SK-N-MC (cell line): ENCODE results near the gene DLGAP3.

Experiments used
- DNase-seq: peaks from one replicate; pipeline ENCODE4 v3.0.0-alpha.2; 2011; ENCODE audit warnings: low read depth, low spot score
- H3K27ac ChIP-seq: fragments of 200-600 bp; sonication (generic); 2 replicates; pipeline ENCODE4 v1.5.1; 2016; ENCODE audit warnings: mixed run types
- H3K36me3 ChIP-seq: fragments of 200-600 bp; sonication (generic); 2 replicates; pipeline ENCODE4 v1.6.1; 2017; ENCODE audit warnings: antibody characterized with exemption, low read length, mixed read lengths; ENCODE audit not compliant: insufficient read depth
- H3K4me3 ChIP-seq: fragments of 200-600 bp; sonication (generic); 2 replicates; pipeline ENCODE4 v1.5.1; 2016
- H3K9ac ChIP-seq: fragments of 200-600 bp; sonication (generic); 2 replicates; pipeline ENCODE4 v1.8.0; 2017; ENCODE audit warnings: mixed run types, mixed read lengths; ENCODE audit not compliant: insufficient read length
- H3K9me3 ChIP-seq: fragments of 200-600 bp; sonication (generic); 2 replicates; pipeline ENCODE4 v1.6.1; 2017; ENCODE audit warnings: low read depth, mild to moderate bottlenecking, antibody characterized with exemption, low read length, moderate library complexity, mixed read lengths
- EZH2 ChIP-seq: fragments of 200-600 bp; sonication (generic); IDR thresholded peaks from one replicate; pipeline ENCODE4 v1.6.1; 2017; ENCODE audit warnings: antibody characterized with exemption
- FOXP2 ChIP-seq: optimal IDR thresholded peaks from 2 replicates; pipeline ENCODE3; 2011; ENCODE audit warnings: mild to moderate bottlenecking, moderate library complexity; ENCODE audit not compliant: insufficient read depth; ENCODE audit errors: extremely low read length, control extremely low read depth
- POLR2AphosphoS5 ChIP-seq: IDR thresholded peaks from 2 replicates; pipeline ENCODE4 v1.6.1; 2012; ENCODE audit warnings: mild to moderate bottlenecking, low read depth, low read length, borderline replicate concordance

The DLGAP3 gene, protein sequence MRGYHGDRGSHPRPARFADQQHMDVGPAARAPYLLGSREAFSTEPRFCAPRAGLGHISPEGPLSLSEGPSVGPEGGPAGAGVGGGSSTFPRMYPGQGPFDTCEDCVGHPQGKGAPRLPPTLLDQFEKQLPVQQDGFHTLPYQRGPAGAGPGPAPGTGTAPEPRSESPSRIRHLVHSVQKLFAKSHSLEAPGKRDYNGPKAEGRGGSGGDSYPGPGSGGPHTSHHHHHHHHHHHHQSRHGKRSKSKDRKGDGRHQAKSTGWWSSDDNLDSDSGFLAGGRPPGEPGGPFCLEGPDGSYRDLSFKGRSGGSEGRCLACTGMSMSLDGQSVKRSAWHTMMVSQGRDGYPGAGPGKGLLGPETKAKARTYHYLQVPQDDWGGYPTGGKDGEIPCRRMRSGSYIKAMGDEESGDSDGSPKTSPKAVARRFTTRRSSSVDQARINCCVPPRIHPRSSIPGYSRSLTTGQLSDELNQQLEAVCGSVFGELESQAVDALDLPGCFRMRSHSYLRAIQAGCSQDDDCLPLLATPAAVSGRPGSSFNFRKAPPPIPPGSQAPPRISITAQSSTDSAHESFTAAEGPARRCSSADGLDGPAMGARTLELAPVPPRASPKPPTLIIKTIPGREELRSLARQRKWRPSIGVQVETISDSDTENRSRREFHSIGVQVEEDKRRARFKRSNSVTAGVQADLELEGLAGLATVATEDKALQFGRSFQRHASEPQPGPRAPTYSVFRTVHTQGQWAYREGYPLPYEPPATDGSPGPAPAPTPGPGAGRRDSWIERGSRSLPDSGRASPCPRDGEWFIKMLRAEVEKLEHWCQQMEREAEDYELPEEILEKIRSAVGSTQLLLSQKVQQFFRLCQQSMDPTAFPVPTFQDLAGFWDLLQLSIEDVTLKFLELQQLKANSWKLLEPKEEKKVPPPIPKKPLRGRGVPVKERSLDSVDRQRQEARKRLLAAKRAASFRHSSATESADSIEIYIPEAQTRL

DNA sequence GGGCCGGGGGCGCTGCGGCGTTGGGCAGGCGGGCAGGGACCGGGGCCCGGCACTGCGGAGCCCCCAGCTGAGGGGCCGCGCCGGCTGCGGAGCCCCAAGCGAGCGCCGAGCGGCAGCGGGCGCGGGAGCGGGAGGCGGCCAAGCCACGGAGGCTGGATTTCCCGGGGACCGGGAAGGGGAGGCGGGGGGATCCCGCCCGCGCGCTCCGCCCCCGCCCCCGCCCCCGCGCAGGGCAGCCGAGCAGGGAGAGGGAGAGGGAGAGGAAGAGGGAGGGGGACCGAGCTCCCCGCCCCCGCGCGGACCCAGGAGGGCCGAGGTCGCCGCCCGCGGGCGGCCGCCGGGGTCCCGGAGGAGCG lies at the start of gene DLGAP3:
DLGAP3 (minus strand) TSS at position 154 of the 356 bp plus-strand sequence. CDS start 24,267 bp downstream, outside the sequence.
- Histone ChIP-seq H3K4me3 (peak within 1 kb of the TSS; percentile 40), H3K27ac (no peak within 1 kb of the TSS), H3K36me3 (no peaks in the 10 kb centered on the region), H3K9me3 (no peaks in the 10 kb centered on the region), H3K9ac (no peak within 1 kb of the TSS)
- TF ChIP-seq EZH2 (no peak), FOXP2 (no peak), POLR2AphosphoS5 (no peak)
- no peak for DNase-seq

DNA sequence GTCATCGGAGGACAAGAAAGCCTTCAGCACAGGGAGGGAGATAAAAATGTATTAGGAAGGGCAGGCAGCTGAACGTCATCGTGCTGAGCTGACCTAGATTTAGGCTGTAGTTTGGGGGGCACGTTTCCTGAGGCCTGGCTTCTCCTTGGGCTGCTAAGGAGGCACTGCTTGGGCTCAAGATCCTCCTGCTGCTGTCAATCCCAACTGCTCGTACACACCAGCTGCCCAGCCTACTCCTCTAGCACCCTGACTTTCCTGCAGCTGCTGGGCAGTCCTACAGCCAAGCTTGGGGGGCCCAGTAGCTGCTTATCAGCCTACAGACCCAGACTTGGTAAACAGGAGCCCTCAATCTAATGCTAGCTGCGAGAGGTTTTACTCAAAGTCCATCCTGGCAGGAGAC lies 49.5 kb upstream of the DLGAP3 start:
- Histone ChIP-seq H3K9me3 (no peaks in the 10 kb centered on the region), H3K27ac (no peak overlapping the region), H3K9ac (no peak overlapping the region), H3K36me3 (no peaks in the 10 kb centered on the region), H3K4me3 (no peak overlapping the region)
- no peak for DNase-seq
- no peak for TF ChIP-seq EZH2
- TF ChIP-seq POLR2AphosphoS5: no peak
- TF ChIP-seq FOXP2: no peak

DNA sequence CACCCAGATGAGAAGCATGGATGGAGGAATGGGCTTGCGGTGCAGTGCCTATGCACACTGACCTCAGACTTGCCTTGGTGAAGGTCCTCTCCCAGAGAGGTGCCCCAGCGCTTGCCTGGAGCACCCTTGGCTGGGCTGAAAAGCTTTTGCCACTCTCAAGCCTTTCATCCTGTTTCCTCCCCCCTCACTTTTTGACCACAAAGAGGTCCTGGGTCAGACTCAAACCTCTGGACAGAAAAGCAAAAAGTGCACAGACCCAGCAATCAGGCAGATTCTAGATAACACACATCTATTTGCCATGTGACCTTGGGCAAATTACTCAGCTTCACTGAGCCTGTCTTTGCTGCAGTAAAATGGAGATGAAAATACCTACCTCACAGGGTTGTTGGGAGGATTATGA lies 48.4 kb upstream of the DLGAP3 start:
- DNase-seq: no peak
- H3K9ac ChIP-seq: no peak overlapping the region
- H3K4me3 ChIP-seq: no peak overlapping the region
- no peak overlapping the region for H3K27ac ChIP-seq
- TF ChIP-seq FOXP2 (no peak), EZH2 (no peak), POLR2AphosphoS5 (no peak)
- H3K9me3 ChIP-seq: no peaks in the 10 kb centered on the region
- H3K36me3 ChIP-seq: no peaks in the 10 kb centered on the region

DNA sequence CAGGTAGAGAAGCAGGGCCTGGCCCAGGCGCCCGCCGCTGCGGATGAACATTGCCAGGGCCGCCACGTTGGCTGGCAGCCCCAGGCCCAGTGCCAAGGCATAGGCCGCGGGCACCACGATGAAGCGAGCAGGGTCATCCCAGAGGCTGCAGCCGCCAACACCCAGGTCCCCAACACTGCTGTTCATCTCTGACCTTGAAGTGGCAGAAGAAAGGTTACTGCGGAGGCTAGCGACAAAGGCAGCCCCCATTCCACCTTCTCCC lies 47.7 kb upstream of the DLGAP3 start:
- no peak for DNase-seq
- no peak overlapping the region for H3K27ac ChIP-seq
- no peak overlapping the region for H3K4me3 ChIP-seq
- H3K36me3 ChIP-seq: no peaks in the 10 kb centered on the region
- TF ChIP-seq EZH2 (no peak), FOXP2 (no peak), POLR2AphosphoS5 (no peak)
- H3K9ac ChIP-seq: no peak overlapping the region
- H3K9me3 ChIP-seq: no peaks in the 10 kb centered on the region

DNA sequence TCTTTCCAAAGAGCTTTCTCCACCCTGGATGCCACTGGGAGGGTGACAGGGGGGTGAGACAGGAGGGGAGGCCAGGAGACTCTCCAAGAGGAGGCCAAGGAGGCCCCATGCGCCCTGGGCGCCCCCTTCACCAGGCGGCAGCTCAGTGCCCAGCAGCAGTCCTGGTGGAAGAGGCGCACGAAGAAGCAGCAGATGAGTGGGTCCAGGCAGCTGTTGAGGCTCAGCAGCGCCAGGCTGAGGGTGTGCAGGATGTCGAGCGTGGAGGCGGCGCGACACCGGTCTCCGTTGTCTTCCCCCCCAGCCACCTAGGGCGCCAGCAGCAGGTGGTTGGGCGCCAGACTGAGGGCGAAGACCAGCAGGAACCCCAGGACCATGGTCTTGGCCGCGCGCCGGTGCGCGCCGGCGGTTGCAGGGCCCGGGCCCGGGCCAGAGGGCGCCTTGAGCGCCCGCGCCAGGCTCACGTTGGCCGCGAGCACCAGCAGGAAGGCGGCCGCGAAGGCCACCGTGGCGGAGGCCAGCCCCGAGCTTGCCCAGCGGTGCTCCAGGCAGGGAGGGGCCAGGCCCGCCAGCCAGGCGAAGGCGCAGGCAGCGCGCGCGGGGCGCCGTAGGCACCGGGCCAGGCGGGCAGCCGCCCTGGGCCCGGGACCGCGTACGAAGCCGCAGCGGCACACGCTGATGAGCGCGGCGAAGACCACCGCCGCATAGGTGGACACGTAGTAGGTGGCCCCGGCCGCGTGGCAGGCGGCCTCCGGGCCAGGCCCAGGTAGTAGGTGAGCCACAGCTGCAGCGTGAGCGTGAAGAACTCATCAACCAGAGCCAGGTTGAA lies 47.1 kb upstream of the DLGAP3 start:
- no peak overlapping the region for H3K4me3 ChIP-seq
- TF ChIP-seq POLR2AphosphoS5 (no peak), EZH2 (no peak), FOXP2 (no peak)

DNA sequence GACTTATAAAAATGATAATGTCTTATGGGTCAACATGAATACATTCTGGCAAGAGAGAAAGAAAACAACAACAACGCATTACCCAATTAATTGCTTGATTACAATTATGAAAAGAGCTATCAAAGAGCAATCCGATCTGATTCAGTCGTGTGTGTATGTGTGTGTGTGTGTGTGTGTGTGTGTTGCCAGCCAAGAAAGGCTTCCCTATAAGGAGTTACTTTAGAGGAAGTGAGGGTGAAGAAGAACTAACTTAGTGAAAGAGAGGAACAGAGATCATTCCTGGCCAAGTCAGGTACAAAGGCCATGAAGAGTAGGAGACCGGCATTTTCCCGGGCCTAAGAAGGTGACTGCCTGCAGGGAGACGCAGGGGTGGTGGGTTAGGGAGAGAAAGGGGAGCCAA lies 46.3 kb upstream of the DLGAP3 start:
- Histone ChIP-seq H3K27ac (no peak overlapping the region), H3K9me3 (no peaks in the 10 kb centered on the region), H3K4me3 (no peak overlapping the region), H3K36me3 (no peaks in the 10 kb centered on the region), H3K9ac (no peak overlapping the region)
- no peak for DNase-seq
- TF ChIP-seq POLR2AphosphoS5 (no peak), EZH2 (no peak), FOXP2 (no peak)

More for the DNA sequence above, 47.1 kb upstream of the DLGAP3 start:
- Histone ChIP-seq H3K9ac (no peak overlapping the region), H3K36me3 (no peaks in the 10 kb centered on the region), H3K9me3 (no peaks in the 10 kb centered on the region), H3K27ac (no peak overlapping the region)
- DNase-seq: no peak

DNA sequence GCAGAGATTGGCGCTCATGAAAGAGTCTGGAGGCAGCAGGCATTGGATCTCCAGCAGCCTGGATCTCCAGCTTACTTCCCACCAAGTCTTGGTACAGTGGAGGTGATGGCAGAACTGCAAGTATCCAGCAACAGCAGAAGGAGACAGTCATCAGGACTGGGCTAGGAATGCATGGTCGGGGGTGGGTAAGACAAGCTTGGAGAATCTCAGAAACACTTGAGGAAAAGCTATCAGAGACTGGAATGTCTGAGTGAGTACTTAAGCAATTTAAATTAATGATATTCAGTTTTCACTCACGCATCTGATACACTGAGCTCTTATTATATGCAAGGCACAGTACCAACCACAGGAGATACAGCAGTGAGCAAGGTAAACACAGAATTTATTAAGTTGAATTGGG lies 45.9 kb upstream of the DLGAP3 start:
- no peak for DNase-seq
- Histone ChIP-seq H3K9ac (no peak overlapping the region), H3K36me3 (no peaks in the 10 kb centered on the region), H3K4me3 (no peak overlapping the region), H3K9me3 (no peaks in the 10 kb centered on the region), H3K27ac (no peak overlapping the region)
- TF ChIP-seq EZH2 (no peak), FOXP2 (no peak), POLR2AphosphoS5 (no peak)

DNA sequence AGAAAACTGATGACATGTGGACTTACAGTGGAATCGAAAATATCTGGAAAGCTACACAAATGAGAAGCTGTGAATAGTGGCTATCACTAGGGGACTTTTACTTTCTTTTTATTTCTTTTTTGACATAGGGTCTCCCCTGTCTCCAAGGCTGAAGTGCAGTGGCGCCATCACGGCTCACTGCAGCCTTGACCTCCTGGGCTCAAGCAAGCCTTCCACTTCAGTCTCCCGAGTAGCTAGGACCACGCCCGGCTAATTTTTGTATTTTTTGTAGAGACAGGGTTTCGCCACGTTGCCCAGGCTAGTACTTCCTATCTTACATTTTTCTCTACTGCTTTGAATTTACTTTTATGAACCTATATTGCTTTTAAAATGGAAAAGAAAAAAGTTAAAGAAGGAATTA lies 45.2 kb upstream of the DLGAP3 start:
- no peak overlapping the region for H3K27ac ChIP-seq
- no peak for DNase-seq
- H3K9me3 ChIP-seq: no peaks in the 10 kb centered on the region
- no peaks in the 10 kb centered on the region for H3K36me3 ChIP-seq
- H3K9ac ChIP-seq: no peak overlapping the region
- no peak for TF ChIP-seq FOXP2
- TF ChIP-seq EZH2: no peak
- H3K4me3 ChIP-seq: no peak overlapping the region
